ENCODE results near the gene WFDC10A.
"Not testable (repeated sequence)": the region's sequence is repeated elsewhere in the genome, so short reads cannot be mapped to it uniquely, and the experiment has no call there.

The WFDC10A gene

GRCh38 chr20:45647441-45648050 lies 18.0 kb downstream of the WFDC10A start:
- no peak for DNase-seq (ENCODE audit: low read depth)

DNA sequence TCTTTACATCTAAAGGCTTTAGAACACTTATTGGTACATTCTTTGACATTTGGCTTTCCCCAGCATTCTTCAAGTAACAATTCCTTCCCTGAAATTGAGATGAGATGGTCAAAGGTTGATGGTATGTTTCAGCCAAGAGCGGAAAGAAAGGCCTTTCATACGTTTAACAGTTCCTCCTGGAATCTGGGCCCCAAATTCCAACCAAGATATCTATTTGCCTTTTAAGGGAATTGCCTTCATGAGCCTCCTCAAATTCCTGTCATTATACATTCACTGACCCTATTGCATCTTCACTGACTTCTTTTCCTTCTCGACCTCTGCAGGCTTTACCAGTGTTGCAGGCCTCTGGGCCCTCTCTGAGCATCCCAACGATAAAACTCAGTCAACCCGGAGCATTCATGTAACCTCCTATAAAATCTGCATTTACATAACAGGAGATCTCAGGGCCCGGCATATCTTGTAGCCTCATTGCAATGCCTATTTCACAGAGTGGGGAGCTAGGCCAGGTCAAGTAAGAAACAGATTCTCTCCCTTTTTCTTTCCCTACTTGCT lies 19.8 kb downstream of the WFDC10A start:
- DNase-seq (ENCODE audit: low read depth), result no peak

DNA sequence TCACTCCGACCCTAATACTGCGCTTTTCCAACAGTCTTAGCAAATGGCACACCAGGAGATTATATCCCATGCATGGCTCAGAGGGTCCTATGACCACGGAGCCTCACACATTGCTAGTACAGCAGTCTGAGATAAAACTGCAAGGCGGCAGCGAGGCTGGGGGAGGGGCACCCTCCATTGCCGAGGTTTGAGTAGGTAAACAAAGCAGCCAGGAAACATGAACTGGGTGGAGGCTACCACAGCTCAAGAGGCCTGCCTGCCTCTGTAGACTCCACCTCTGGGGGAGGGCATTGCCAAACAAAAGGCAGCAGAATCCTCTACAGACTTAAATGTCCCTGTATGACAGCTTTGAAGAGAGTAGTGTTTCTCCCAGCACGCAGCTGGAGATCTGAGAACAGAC lies 22.2 kb downstream of the WFDC10A start:
- not testable (repeated sequence) for DNase-seq (ENCODE audit: low read depth)

- not testable (repeated sequence) for DNase-seq (ENCODE audit: low read depth)
These were observed 27.5 kb downstream of the WFDC10A start for GRCh38 chr20:45657038-45657437.

- no peak for DNase-seq (ENCODE audit: low read depth)
These were observed 40.6 kb downstream of the WFDC10A start, which contains the start of gene WFDC11 for GRCh38 chr20:45670139-45670538. TSS of gene WFDC11 (minus strand) at chr20:45670239. CDS start at chr20:45650600, 19,639 bp downstream.

- DNase-seq (ENCODE audit: low read depth), result no peak
These were observed 43.2 kb downstream of the WFDC10A start for GRCh38 chr20:45672765-45673164.

GRCh38 chr20:45679650-45680049 lies 50.1 kb downstream of the WFDC10A start:
- DNase-seq (ENCODE audit: low read depth), result no peak

Measured in stimulated activated CD8-positive, alpha-beta memory T cell treated with anti-CD3 and anti-CD28 coated beads, Interleukin-4, amount 100 ng/mL, for 24 hours (primary cell).